Vagina (tissue), 2 donors: Measurements from ENCODE around the gene ZBTB7C.
"Not testable (repeated sequence)": the region's sequence is repeated elsewhere in the genome, so short reads cannot be mapped to it uniquely, and the experiment has no call there.

Source experiments
- POLR2A ChIP-seq, 2 donors: fragments of 450-650 bp; IDR thresholded peaks; one replicate each; pipeline ENCODE4 v1.6.1; 2017; ENCODE audit warnings: antibody characterized with exemption in 2 of 2, mild to moderate bottlenecking in 2 of 2, moderate library complexity in 2 of 2
- POLR2AphosphoS5 ChIP-seq, 2 donors: sonication (generic); formaldehyde crosslinking; IDR thresholded peaks; one replicate each; pipeline ENCODE4 v1.9.0; 2017; ENCODE audit warnings: antibody characterized with exemption in 2 of 2, mild to moderate bottlenecking in 2 of 2, low read depth in 1 of 2; ENCODE audit not compliant: insufficient read depth in 1 of 2
- TF ChIP-seq, protein P1 (sequence below), 3 experiments: fragments of 450-650 bp in 2 of 3; fragments of 200-600 bp in 1 of 3; sonication (generic) in 1 of 3; IDR thresholded peaks; one replicate each; pipeline ENCODE4 v1.5.1; 2017 to 2019; ENCODE audit warnings: antibody characterized with exemption in 3 of 3, mild to moderate bottlenecking in 2 of 3, moderate library complexity in 2 of 3

DNA sequence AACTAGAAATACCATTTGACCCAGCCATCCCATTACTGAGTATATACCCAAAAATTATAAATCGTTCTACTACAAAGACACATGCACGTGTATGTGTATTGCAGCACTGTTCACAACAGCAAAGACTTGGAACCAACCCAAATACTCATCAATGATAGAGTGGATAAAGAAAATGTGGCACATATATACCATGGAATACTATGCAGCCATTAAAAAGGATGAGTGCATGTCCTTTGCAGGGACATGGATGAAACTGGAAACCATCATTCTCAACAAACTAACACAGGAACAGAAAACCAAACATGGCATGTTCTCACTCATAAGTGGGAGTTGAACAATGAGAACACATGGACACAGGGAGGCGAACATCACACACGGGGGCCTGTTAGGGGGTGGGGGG, 25.2 kb upstream of the ZBTB7C start:
- not testable (repeated sequence) for TF ChIP-seq POLR2A (IDR thresholded peaks at IDR 0.05); POLR2AphosphoS5 (IDR thresholded peaks at IDR 0.05; ENCODE audit: insufficient read depth in 1 of 2, low read depth in 1 of 2)
- TF ChIP-seq, protein P1, sequence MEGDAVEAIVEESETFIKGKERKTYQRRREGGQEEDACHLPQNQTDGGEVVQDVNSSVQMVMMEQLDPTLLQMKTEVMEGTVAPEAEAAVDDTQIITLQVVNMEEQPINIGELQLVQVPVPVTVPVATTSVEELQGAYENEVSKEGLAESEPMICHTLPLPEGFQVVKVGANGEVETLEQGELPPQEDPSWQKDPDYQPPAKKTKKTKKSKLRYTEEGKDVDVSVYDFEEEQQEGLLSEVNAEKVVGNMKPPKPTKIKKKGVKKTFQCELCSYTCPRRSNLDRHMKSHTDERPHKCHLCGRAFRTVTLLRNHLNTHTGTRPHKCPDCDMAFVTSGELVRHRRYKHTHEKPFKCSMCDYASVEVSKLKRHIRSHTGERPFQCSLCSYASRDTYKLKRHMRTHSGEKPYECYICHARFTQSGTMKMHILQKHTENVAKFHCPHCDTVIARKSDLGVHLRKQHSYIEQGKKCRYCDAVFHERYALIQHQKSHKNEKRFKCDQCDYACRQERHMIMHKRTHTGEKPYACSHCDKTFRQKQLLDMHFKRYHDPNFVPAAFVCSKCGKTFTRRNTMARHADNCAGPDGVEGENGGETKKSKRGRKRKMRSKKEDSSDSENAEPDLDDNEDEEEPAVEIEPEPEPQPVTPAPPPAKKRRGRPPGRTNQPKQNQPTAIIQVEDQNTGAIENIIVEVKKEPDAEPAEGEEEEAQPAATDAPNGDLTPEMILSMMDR (IDR thresholded peaks at IDR 0.05): not testable (repeated sequence)
